ENCODE results near the gene NEO1.
A peak's percentile ranks its signal among the peaks of the same experiment; 100 is the strongest.

The NEO1 gene
- 10.0 to 23.1 (median 18.2) reads per million in 4 donors for total RNA-seq

- peak; percentile 73 to 88 (median 76) for DNase-seq
Observed at GRCh38 chr15:73051807-73052652, at the start of gene NEO1. Gene NEO1 (plus strand): TSS chr15:73052463. CDS start chr15:73052676, 213 bp downstream.

- no peak for DNase-seq
Observed at GRCh38 chr15:73004462-73004861, 47.8 kb upstream of the NEO1 start.

- no peak for DNase-seq
Observed at GRCh38 chr15:73005032-73005431, 47.2 kb upstream of the NEO1 start.

- no peak for DNase-seq
Observed at GRCh38 chr15:73005446-73005845, 46.8 kb upstream of the NEO1 start.

- DNase-seq: no peak
Observed at GRCh38 chr15:73006523-73006922, 45.7 kb upstream of the NEO1 start.

- no peak for DNase-seq
Observed at GRCh38 chr15:73009066-73010056, 42.9 kb upstream of the NEO1 start.

GRCh38 chr15:73010154-73011152, 41.8 kb upstream of the NEO1 start:
- no peak for DNase-seq

- DNase-seq: no peak
Observed at GRCh38 chr15:73014904-73015303, 37.4 kb upstream of the NEO1 start.

GRCh38 chr15:73015493-73015892, 36.8 kb upstream of the NEO1 start:
- DNase-seq: no peak

- no peak for DNase-seq
Observed at GRCh38 chr15:73017987-73018386, 34.3 kb upstream of the NEO1 start.

- no peak for DNase-seq
Observed at GRCh38 chr15:73019154-73019553, 33.1 kb upstream of the NEO1 start.

GRCh38 chr15:73019601-73020146, 32.6 kb upstream of the NEO1 start:
- DNase-seq: no peak

GRCh38 chr15:73021139-73021621, 31.1 kb upstream of the NEO1 start:
- no peak for DNase-seq

- DNase-seq: no peak
Observed at GRCh38 chr15:73022161-73022560, 30.1 kb upstream of the NEO1 start.

GRCh38 chr15:73023071-73023470, 29.2 kb upstream of the NEO1 start:
- no peak for DNase-seq

- no peak for DNase-seq
Observed at GRCh38 chr15:73024168-73024567, 28.1 kb upstream of the NEO1 start.

GRCh38 chr15:73026511-73027054, 25.7 kb upstream of the NEO1 start:
- DNase-seq: no peak

GRCh38 chr15:73028031-73028430, 24.2 kb upstream of the NEO1 start:
- DNase-seq: no peak

GRCh38 chr15:73028831-73029451, 23.3 kb upstream of the NEO1 start:
- DNase-seq: no peak

GRCh38 chr15:73030122-73030679, 22.1 kb upstream of the NEO1 start:
- DNase-seq: no peak

GRCh38 chr15:73031648-73032047, 20.6 kb upstream of the NEO1 start:
- no peak for DNase-seq
